ENCODE results near the gene RNU7-1.

Gene RNU7-1

DNA sequence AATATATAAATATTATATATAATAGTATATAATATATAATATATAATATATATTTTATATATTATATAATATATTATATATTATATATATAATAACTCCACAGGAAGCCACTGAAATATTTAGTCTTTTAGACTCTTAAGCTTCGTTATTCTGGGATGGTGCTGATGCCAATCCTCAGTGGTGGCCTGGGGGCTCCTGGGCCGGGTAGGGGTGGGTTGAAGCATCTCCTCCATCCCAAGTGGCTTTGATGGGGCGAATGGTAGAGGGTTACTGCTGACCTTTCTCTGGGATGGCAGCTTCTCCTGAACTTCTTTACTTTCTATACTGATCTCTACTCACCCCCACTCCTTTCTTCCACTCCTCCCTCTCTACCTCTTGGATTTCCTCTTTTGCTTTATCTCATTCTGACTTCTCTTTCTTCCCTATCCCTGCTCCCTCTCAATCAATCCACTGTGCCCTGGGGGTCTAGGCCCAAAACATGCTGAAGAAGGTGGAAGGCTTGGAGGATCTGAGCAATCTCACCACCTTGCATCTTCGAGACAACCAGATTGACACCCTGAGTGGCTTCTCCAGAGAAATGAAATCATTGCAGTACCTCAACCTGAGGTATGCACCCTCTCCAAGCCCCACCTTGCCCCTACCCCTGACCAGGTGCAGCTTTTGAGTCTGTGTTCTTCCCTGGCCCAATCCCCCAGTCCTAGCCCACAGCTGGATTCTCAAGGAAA lies 34.0 kb upstream of the RNU7-1 start:
- Histone ChIP-seq H3K4me1 (ENCODE audit: insufficient read depth, low read length) (peaks cover 12% of the 10 kb centered on the region), H3K36me3 (ENCODE audit: insufficient read depth, low read length) (peaks cover 4% of the 10 kb centered on the region), H3K27me3 (ENCODE audit: control insufficient read depth in 1 of 2, insufficient read depth in 2 of 2, low read length in 2 of 2) (no peaks in the 10 kb centered on the region), H3K4me3 (ENCODE audit: low read depth in 1 of 2, low read length in 2 of 2) (no peak overlapping the region), H3K27ac (ENCODE audit: low read depth, low read length) (no peak overlapping the region), H3K9ac (ENCODE audit: low read length) (no peak overlapping the region), H3K9me3 (ENCODE audit: low read length) (no peaks in the 10 kb centered on the region)

DNA sequence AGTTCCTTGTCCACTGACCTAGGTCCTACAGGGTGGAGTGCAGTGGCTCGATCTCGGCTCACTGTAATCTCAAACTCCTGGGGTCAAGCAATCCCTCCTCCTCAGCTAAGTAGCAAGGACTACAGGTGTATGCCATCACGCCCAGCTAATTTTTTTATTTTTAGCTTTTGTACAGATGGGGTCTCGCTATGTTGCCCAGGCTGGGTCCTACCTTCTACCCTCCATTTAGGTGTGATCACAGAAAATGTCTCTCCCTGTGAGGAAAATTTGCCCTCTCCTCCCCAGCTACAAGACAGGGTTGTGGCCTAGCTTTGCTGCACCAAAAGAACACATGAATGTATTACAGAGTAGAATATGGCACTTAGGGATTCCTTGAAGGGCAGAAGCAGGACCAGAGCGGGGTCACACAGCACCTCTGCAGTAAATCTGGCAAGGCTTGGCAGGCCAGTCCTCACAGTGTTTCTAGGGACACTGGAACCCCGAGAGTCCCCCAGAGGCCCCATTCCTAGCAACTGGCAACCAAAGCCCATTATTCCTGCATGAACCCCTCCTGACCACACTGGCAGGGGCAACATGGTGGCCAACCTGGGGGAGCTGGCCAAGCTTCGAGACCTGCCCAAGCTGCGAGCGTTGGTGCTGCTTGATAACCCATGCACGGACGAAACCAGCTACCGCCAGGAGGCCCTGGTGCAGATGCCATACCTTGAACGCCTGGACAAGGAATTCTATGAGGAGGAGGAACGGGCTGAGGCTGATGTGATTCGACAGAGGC lies 31.3 kb upstream of the RNU7-1 start:
- Histone ChIP-seq H3K27ac (ENCODE audit: low read depth, low read length) (no peak overlapping the region), H3K27me3 (ENCODE audit: control insufficient read depth in 1 of 2, insufficient read depth in 2 of 2, low read length in 2 of 2) (no peaks in the 10 kb centered on the region), H3K4me1 (ENCODE audit: insufficient read depth, low read length) (peaks cover 11% of the 10 kb centered on the region), H3K36me3 (ENCODE audit: insufficient read depth, low read length) (peaks cover 4% of the 10 kb centered on the region), H3K4me3 (ENCODE audit: low read depth in 1 of 2, low read length in 2 of 2) (no peak overlapping the region), H3K9ac (ENCODE audit: low read length) (no peak overlapping the region), H3K9me3 (ENCODE audit: low read length) (no peaks in the 10 kb centered on the region)

DNA sequence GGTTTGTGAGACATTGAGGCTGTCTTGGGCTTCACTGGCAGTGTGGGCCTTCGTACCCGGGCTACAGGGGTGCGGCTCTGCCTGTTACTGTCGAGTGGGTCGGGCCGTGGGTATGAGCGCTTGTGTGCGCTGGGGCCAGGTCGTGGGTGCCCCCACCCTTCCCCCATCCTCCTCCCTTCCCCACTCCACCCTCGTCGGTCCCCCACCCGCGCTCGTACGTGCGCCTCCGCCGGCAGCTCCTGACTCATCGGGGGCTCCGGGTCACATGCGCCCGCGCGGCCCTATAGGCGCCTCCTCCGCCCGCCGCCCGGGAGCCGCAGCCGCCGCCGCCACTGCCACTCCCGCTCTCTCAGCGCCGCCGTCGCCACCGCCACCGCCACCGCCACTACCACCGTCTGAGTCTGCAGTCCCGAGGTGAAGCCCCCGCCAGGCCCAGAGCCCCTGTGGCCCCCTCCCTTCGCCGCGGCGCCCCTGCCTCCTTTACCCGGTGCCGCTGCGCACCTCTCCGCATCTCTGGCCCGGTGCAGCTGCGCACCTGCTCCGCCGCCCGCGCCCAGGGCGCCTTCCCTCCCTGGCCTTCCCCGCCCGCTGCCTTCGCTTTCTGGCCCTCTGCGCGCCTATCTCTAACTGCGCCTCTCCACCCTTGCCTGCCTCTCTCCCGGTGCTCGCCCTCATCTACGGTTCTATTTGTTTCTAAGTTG lies 29.2 kb upstream of the RNU7-1 start, which contains the start of gene ENO2:
TSS of gene ENO2 (plus strand) at position 335 of the 701 bp plus-strand sequence. CDS start 1,253 bp downstream, outside the sequence.
- H3K4me1 ChIP-seq (ENCODE audit: insufficient read depth, low read length) = peaks cover 11% of the 10 kb centered on the region
- peak within 1 kb of the TSS; percentile 68 to 81 for H3K4me3 ChIP-seq (ENCODE audit: low read depth in 1 of 2, low read length in 2 of 2)
- H3K36me3 ChIP-seq (ENCODE audit: insufficient read depth, low read length) = peaks cover 4% of the 10 kb centered on the region
- peak within 1 kb of the TSS; percentile 81 for H3K9ac ChIP-seq (ENCODE audit: low read length)
- H3K27me3 ChIP-seq (ENCODE audit: control insufficient read depth in 1 of 2, insufficient read depth in 2 of 2, low read length in 2 of 2) = no peaks in the 10 kb centered on the region
- H3K27ac ChIP-seq (ENCODE audit: low read depth, low read length) = peak within 1 kb of the TSS; percentile 87
- no peaks in the 10 kb centered on the region for H3K9me3 ChIP-seq (ENCODE audit: low read length)

DNA sequence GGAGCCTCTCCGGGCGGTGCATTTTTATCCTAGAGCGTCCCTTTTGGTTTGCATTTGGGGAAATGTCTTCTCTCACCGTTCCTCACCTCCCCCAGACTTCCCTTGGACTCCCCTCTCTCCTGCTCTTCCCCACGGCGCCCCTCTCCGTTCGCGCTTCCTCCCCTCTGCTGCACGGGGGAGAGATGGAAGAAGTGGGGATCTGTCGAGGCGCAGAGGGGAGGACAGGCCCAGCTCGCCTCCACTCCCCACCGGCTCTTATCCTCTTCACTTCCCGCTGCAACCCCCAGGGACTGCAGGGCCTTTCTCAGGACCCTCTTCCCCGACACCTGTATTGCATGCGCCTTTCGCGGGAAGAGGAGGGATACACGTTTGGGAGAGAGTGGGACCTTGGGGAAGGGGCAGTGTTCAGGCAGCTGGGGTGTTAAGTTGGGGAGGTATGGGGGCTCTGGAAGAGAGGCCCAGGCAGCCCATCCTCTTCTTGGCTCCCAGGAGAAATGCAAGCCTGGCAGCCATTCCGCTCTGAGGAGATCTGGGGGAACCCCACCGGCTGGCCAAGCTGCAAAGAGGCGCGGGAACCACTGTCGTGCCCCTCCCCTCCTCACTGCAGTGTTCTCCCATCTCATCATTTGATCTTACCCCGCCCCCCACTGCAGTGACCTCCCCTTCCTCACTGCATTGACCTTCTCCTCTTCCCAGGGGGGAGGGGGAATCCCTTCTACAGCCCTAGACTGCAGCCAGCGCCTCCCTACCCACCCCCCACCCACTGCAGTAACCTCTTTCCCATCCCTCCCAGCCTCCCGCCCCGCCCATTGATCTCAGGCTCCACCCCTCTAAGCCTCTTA lies 28.4 kb upstream of the RNU7-1 start:
- H3K27me3 ChIP-seq (ENCODE audit: control insufficient read depth in 1 of 2, insufficient read depth in 2 of 2, low read length in 2 of 2) = no peaks in the 10 kb centered on the region
- peak overlapping the region; percentile 87 for H3K27ac ChIP-seq (ENCODE audit: low read depth, low read length)

DNA sequence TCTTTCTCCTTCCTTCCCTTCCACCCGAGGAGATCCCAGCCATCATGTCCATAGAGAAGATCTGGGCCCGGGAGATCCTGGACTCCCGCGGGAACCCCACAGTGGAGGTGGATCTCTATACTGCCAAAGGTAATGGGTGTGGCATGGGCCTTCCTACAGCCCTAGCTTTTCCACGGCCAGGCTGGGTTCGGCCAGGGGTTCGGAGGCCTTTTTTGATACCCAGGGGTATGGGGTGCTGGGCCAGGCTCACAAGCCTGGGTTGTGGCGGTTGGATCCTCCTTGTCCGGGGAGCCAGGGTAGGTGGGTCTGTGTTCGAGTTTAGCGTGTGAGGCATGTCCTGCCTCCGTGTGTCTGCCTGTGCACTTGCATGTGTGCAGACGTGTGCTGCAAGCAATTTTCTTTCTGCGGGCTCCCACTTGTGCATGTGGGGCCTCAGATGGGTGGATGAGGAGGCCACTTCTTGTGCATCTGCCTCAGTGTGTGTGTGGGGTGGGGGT lies 27.8 kb upstream of the RNU7-1 start:
- Histone ChIP-seq H3K27ac (ENCODE audit: low read depth, low read length) (peak overlapping the region; percentile 87), H3K9ac (ENCODE audit: low read length) (no peak overlapping the region), H3K36me3 (ENCODE audit: insufficient read depth, low read length) (peaks cover 4% of the 10 kb centered on the region), H3K9me3 (ENCODE audit: low read length) (no peaks in the 10 kb centered on the region), H3K27me3 (ENCODE audit: control insufficient read depth in 1 of 2, insufficient read depth in 2 of 2, low read length in 2 of 2) (no peaks in the 10 kb centered on the region), H3K4me1 (ENCODE audit: insufficient read depth, low read length) (peaks cover 11% of the 10 kb centered on the region), H3K4me3 (ENCODE audit: low read depth in 1 of 2, low read length in 2 of 2) (peak overlapping the region in 1 of 2 donors; percentile 68)

More for the DNA sequence above, 28.4 kb upstream of the RNU7-1 start:
- Histone ChIP-seq H3K9me3 (ENCODE audit: low read length) (no peaks in the 10 kb centered on the region), H3K9ac (ENCODE audit: low read length) (peak overlapping the region; percentile 49), H3K4me3 (ENCODE audit: low read depth in 1 of 2, low read length in 2 of 2) (peak overlapping the region; percentile 68 to 81), H3K36me3 (ENCODE audit: insufficient read depth, low read length) (peaks cover 4% of the 10 kb centered on the region), H3K4me1 (ENCODE audit: insufficient read depth, low read length) (peaks cover 11% of the 10 kb centered on the region)

DNA sequence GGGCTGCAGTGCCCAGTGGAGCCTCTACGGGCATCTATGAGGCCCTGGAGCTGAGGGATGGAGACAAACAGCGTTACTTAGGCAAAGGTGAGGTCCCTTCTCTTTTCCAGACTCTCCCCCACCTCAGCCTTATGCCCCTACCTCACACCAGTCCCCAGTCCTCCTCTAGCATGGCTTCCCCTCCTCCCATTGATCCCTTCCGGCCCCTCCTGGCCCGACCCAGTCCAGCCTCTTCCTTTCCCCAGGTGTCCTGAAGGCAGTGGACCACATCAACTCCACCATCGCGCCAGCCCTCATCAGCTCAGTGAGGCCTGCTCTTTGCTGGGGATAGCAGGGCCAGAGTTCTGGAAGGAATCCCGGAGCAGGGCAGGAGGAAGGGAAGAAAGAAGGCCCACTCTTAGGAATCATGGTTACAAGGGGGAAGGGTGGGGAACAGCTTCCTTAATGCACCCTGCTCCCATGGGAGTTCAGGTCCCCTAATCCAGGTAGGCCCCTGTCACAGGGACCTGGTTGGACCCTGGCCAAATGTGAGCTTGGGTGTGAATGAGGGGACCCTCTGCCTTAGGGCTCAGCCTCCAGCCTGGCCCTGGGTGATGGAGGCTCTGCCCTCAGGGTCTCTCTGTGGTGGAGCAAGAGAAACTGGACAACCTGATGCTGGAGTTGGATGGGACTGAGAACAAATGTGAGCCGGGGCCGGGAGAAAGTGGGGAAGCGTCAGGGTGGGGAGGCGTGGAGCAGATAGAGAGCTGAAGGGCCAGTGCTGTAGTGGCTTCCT lies 27.0 kb upstream of the RNU7-1 start:
- Histone ChIP-seq H3K27me3 (ENCODE audit: control insufficient read depth in 1 of 2, insufficient read depth in 2 of 2, low read length in 2 of 2) (no peaks in the 10 kb centered on the region), H3K4me1 (ENCODE audit: insufficient read depth, low read length) (peaks cover 11% of the 10 kb centered on the region), H3K27ac (ENCODE audit: low read depth, low read length) (no peak overlapping the region), H3K9ac (ENCODE audit: low read length) (no peak overlapping the region), H3K9me3 (ENCODE audit: low read length) (no peaks in the 10 kb centered on the region), H3K36me3 (ENCODE audit: insufficient read depth, low read length) (peaks cover 4% of the 10 kb centered on the region), H3K4me3 (ENCODE audit: low read depth in 1 of 2, low read length in 2 of 2) (no peak overlapping the region)

DNA sequence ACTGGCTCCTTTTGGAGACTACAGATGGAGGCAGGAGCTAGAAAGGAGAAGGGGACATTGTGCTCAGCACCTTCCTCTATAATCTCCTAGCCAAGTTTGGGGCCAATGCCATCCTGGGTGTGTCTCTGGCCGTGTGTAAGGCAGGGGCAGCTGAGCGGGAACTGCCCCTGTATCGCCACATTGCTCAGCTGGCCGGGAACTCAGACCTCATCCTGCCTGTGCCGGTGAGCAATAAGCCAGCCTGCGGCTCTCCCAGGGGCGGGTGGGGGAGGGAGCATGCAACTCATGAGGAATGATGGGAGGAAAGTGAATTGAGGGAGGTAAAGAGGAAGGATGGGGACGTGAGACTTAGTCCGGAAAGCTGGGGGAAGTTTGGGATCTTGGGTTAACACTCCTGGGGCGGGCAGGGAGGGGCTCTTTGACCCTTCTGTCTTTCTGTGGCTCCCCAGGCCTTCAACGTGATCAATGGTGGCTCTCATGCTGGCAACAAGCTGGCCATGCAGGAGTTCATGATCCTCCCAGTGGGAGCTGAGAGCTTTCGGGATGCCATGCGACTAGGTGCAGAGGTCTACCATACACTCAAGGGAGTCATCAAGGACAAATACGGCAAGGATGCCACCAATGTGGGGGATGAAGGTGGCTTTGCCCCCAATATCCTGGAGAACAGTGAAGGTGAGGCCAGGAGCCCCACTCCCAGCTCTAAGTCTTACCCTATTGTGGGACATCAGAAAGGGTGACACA lies 26.0 kb upstream of the RNU7-1 start:
- Histone ChIP-seq H3K27ac (ENCODE audit: low read depth, low read length) (no peak overlapping the region), H3K9me3 (ENCODE audit: low read length) (no peaks in the 10 kb centered on the region), H3K4me1 (ENCODE audit: insufficient read depth, low read length) (peaks cover 11% of the 10 kb centered on the region), H3K9ac (ENCODE audit: low read length) (no peak overlapping the region), H3K36me3 (ENCODE audit: insufficient read depth, low read length) (peaks cover 4% of the 10 kb centered on the region), H3K27me3 (ENCODE audit: control insufficient read depth in 1 of 2, insufficient read depth in 2 of 2, low read length in 2 of 2) (no peaks in the 10 kb centered on the region), H3K4me3 (ENCODE audit: low read depth in 1 of 2, low read length in 2 of 2) (no peak overlapping the region)

DNA sequence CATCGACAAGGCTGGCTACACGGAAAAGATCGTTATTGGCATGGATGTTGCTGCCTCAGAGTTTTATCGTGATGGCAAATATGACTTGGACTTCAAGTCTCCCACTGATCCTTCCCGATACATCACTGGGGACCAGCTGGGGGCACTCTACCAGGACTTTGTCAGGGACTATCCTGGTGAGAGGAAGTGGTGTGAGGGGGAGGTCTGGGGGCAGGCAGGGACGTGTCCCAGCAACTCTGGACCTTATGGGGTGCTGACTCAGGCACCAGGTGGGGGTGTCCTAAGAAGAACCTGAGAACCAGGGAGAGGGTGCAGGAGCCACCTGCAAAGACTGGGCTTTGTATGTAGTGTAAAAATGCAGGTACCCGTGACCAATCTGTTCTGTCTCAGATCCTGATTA lies 24.0 kb upstream of the RNU7-1 start:
- Histone ChIP-seq H3K4me1 (ENCODE audit: insufficient read depth, low read length) (peaks cover 16% of the 10 kb centered on the region), H3K9ac (ENCODE audit: low read length) (no peak overlapping the region), H3K9me3 (ENCODE audit: low read length) (no peaks in the 10 kb centered on the region), H3K4me3 (ENCODE audit: low read depth in 1 of 2, low read length in 2 of 2) (no peak overlapping the region), H3K27ac (ENCODE audit: low read depth, low read length) (no peak overlapping the region), H3K27me3 (ENCODE audit: control insufficient read depth in 1 of 2, insufficient read depth in 2 of 2, low read length in 2 of 2) (no peaks in the 10 kb centered on the region), H3K36me3 (ENCODE audit: insufficient read depth, low read length) (peaks cover 4% of the 10 kb centered on the region)

DNA sequence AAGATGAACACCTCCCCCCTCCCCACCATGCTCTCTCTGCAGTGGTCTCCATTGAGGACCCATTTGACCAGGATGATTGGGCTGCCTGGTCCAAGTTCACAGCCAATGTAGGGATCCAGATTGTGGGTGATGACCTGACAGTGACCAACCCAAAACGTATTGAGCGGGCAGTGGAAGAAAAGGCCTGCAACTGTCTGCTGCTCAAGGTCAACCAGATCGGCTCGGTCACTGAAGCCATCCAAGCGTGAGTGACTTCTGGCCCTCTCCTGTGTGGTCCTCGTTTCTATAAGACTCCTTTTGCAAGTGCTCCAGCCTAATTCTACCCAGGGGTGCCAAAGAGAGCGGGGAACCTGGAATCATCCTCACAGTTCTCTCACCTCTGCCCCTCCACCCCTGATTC lies 22.1 kb upstream of the RNU7-1 start:
- Histone ChIP-seq H3K27ac (ENCODE audit: low read depth, low read length) (no peak overlapping the region), H3K4me1 (ENCODE audit: insufficient read depth, low read length) (peaks cover 29% of the 10 kb centered on the region), H3K9ac (ENCODE audit: low read length) (no peak overlapping the region), H3K4me3 (ENCODE audit: low read depth in 1 of 2, low read length in 2 of 2) (no peak overlapping the region), H3K27me3 (ENCODE audit: control insufficient read depth in 1 of 2, insufficient read depth in 2 of 2, low read length in 2 of 2) (no peaks in the 10 kb centered on the region), H3K9me3 (ENCODE audit: low read length) (no peaks in the 10 kb centered on the region), H3K36me3 (ENCODE audit: insufficient read depth, low read length) (peaks cover 2% of the 10 kb centered on the region)
